Endodermal cell (in vitro differentiated cells): Measurements from ENCODE around the gene TUBE1. TPM values are rescaled to one million over a fixed set of nuclear protein-coding genes. Genes with fewer than 3 reads are reported as not detected.
"Not testable (repeated sequence)": the region's sequence is repeated elsewhere in the genome, so short reads cannot be mapped to it uniquely, and the experiment has no call there.

Experiments used
- DNase-seq: peaks from one replicate; pipeline ENCODE4 v3.0.0-alpha.2; 2017
- H3K27ac ChIP-seq: 2 replicates; pipeline ENCODE4 v1.5.1; 2013; ENCODE audit warnings: mild to moderate bottlenecking, low read depth, low read length, moderate library complexity
- H3K27me3 ChIP-seq: 2 replicates; pipeline ENCODE4 v1.6.1; 2013; ENCODE audit warnings: mild to moderate bottlenecking, low read length, moderate library complexity; ENCODE audit not compliant: insufficient read depth, control insufficient read depth, poor library complexity, severe bottlenecking
- H3K36me3 ChIP-seq: 2 replicates; pipeline ENCODE4 v1.7.0; 2013; ENCODE audit warnings: mild to moderate bottlenecking, low read length, moderate library complexity; ENCODE audit not compliant: control insufficient read depth, insufficient read depth
- H3K4me1 ChIP-seq: one replicate; pipeline ENCODE4 v1.7.0; 2013; ENCODE audit warnings: low read length; ENCODE audit not compliant: control insufficient read depth, insufficient read depth
- H3K4me3 ChIP-seq: 2 replicates; pipeline ENCODE4 v1.5.1; 2013; ENCODE audit warnings: mild to moderate bottlenecking, low read length, moderate library complexity
- H3K9ac ChIP-seq: 2 replicates; pipeline ENCODE4 v1.6.1; 2013; ENCODE audit warnings: mild to moderate bottlenecking, low read length, moderate library complexity; ENCODE audit not compliant: poor library complexity, severe bottlenecking; ENCODE audit errors: extremely low read depth
- H3K9me3 ChIP-seq: 2 replicates; pipeline ENCODE4 v1.6.1; 2013; ENCODE audit warnings: mild to moderate bottlenecking, low read length, moderate library complexity; ENCODE audit not compliant: control insufficient read depth
- H3K27ac Mint-ChIP-seq: 2 replicates; pipeline ENCODE4 v1.8.0; 2020; ENCODE audit warnings: mixed read lengths
- H3K27me3 Mint-ChIP-seq: 2 replicates; pipeline ENCODE4 v1.8.0; 2021; ENCODE audit warnings: mild to moderate bottlenecking, mixed read lengths; ENCODE audit not compliant: insufficient read depth
- H3K36me3 Mint-ChIP-seq: 2 replicates; pipeline ENCODE4 v1.8.0; 2020; ENCODE audit warnings: low read depth, mixed read lengths
- H3K4me1 Mint-ChIP-seq: 2 replicates; pipeline ENCODE4 v1.8.0; 2020; ENCODE audit warnings: mixed read lengths
- H3K4me3 Mint-ChIP-seq: 2 replicates; pipeline ENCODE4 v1.8.0; 2020; ENCODE audit warnings: mild to moderate bottlenecking, moderate library complexity, mixed read lengths
- H3K9me3 Mint-ChIP-seq: 2 replicates; pipeline ENCODE4 v1.8.0; 2020; ENCODE audit warnings: mild to moderate bottlenecking, mixed read lengths
- WGBS, 2 experiments: methylation state at CpG; one replicate each; pipeline versions ENCODE4 v1.1.5 to v1.1.7; 2013; ENCODE audit warnings: missing lambda C conversion rate in 2 of 2, mixed read lengths in 1 of 2; ENCODE audit not compliant: insufficient coverage in 1 of 2, insufficient read length in 1 of 2; 5-methylcytosine and 5-hydroxymethylcytosine counted together
- total RNA-seq, 2 donors: library from RNA; stranded (reverse); fragmentation: NEBNext Ultra II Directional in 1 of 2; extraction: Animal tissue kit (Norgen Biotek cat#: 25700) in 1 of 2; gene quantifications; 2 replicates in 1 of 2; 3 replicates in 1 of 2; pipeline ENCODE4 v1.2.1, GENCODE V29; 2021
- TF ChIP-seq, protein P1 (sequence below): fragments of 200-600 bp; sonication (generic); conservative IDR thresholded peaks from 2 replicates; pipeline ENCODE4 v1.5.0; 2021; ENCODE audit warnings: antibody characterized with exemption, mild to moderate bottlenecking

TUBE1 gene
- total RNA-seq, 2 donors from 2014 or later, result 27.7 to 40.2 TPM

DNA sequence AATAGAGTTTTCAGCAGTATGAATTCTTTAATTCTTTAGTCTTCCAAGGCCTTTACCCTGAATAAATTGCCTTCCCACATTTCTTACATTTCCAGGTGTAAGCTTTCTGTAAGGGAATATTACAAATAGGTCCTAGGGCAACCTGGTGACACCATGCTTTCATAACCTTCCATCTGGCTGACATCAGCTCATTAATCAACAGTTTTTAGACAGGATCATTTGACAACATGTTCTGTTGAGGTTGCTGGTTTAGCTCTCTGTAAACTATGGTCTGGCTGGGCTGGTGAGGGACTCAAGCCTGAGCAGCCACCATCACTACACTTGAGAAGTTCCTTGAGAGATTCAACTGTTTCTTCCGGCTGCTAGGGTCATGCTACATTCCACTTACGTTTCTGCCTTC is 19.3 kb upstream of the TUBE1 start:
- peaks cover 3% of the 10 kb centered on the region for H3K36me3 Mint-ChIP-seq
- 90% methylated on average over 2 of the region's 2 CpGs; no CpG with 5 or more reads in 1 of the 2 experiments for WGBS, 2 experiments

DNA sequence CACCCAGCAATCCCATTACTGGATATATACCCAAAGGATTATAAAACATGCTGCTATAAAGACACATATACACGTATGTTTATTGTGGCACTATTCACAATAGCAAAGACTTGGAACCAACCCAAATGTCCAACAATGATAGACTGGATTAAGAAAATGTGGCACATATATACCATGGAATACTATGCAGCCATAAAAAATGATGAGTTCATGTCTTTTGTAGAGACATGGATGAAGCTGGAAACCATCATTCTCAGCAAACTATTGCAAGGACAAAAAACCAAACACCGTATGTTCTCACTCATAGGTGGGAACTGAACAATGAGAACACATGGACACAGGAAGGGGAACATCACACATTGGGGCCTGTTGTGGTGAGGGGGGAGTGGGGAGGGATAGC is 18.7 kb upstream of the TUBE1 start:
- not testable (repeated sequence) for H3K4me3 ChIP-seq, H3K9ac ChIP-seq, H3K36me3 Mint-ChIP-seq, H3K4me1 ChIP-seq, H3K27ac ChIP-seq, H3K27ac Mint-ChIP-seq, H3K36me3 ChIP-seq, H3K4me3 Mint-ChIP-seq, H3K27me3 ChIP-seq, H3K27me3 Mint-ChIP-seq, H3K9me3 ChIP-seq, DNase-seq
- H3K4me1 Mint-ChIP-seq, result peaks cover 18% of the 10 kb centered on the region
- peaks cover 11% of the 10 kb centered on the region for H3K9me3 Mint-ChIP-seq
- WGBS, 2 experiments, result no CpG with 5 or more reads among the region's 2 CpGs

More for the DNA sequence above, 19.3 kb upstream of the TUBE1 start:
- Mint-ChIP-seq H3K4me1 (peaks cover 14% of the 10 kb centered on the region), H3K27ac (no peak overlapping the region), H3K4me3 (no peak overlapping the region), H3K9me3 (peaks cover 11% of the 10 kb centered on the region), H3K27me3 (no peaks in the 10 kb centered on the region)
- no peak overlapping the region for H3K27ac ChIP-seq
- no peaks in the 10 kb centered on the region for H3K27me3 ChIP-seq
- no peak overlapping the region for H3K4me3 ChIP-seq
- no peaks in the 10 kb centered on the region for H3K36me3 ChIP-seq
- DNase-seq, result no peak
- TF ChIP-seq, protein P1, sequence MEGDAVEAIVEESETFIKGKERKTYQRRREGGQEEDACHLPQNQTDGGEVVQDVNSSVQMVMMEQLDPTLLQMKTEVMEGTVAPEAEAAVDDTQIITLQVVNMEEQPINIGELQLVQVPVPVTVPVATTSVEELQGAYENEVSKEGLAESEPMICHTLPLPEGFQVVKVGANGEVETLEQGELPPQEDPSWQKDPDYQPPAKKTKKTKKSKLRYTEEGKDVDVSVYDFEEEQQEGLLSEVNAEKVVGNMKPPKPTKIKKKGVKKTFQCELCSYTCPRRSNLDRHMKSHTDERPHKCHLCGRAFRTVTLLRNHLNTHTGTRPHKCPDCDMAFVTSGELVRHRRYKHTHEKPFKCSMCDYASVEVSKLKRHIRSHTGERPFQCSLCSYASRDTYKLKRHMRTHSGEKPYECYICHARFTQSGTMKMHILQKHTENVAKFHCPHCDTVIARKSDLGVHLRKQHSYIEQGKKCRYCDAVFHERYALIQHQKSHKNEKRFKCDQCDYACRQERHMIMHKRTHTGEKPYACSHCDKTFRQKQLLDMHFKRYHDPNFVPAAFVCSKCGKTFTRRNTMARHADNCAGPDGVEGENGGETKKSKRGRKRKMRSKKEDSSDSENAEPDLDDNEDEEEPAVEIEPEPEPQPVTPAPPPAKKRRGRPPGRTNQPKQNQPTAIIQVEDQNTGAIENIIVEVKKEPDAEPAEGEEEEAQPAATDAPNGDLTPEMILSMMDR, result no peak
- peaks cover 10% of the 10 kb centered on the region for H3K9me3 ChIP-seq
- peaks cover 9% of the 10 kb centered on the region for H3K4me1 ChIP-seq
- no peak overlapping the region for H3K9ac ChIP-seq

DNA sequence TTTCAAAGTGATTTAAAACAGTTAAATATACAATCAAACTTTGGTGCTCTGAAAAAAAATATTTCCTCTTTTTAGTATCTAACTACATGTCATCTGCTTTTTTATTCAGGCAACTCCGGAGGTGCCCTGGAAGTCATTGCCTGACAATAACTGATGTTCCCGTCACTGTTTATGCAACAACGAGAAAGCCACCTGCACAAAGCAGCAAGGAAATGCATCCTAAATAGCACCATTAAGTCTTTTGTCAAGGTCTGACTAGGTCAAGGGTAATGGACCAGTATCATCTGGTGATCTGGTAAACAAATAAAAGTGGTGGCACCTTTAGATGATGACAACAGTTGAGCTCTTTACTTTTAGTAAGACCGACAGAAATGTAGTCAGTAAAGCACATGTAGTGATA is 13.3 kb upstream of the TUBE1 start:
- peaks cover 13% of the 10 kb centered on the region for H3K4me1 ChIP-seq
- Mint-ChIP-seq H3K4me3 (no peak overlapping the region), H3K36me3 (peaks cover 3% of the 10 kb centered on the region), H3K27ac (peak overlapping the region; percentile 41), H3K4me1 (peaks cover 31% of the 10 kb centered on the region), H3K27me3 (no peaks in the 10 kb centered on the region), H3K9me3 (peaks cover 5% of the 10 kb centered on the region)
- no peak overlapping the region for H3K27ac ChIP-seq
- H3K4me3 ChIP-seq, result no peak overlapping the region
- no peaks in the 10 kb centered on the region for H3K27me3 ChIP-seq
- peaks cover 9% of the 10 kb centered on the region for H3K9me3 ChIP-seq
- no peak overlapping the region for H3K9ac ChIP-seq
- H3K36me3 ChIP-seq, result no peaks in the 10 kb centered on the region
- 59 to 73% methylated on average over 3 to 4 of the region's 4 CpGs for WGBS, 2 experiments
- TF ChIP-seq, protein P1, result no peak
- DNase-seq, result no peak

DNA sequence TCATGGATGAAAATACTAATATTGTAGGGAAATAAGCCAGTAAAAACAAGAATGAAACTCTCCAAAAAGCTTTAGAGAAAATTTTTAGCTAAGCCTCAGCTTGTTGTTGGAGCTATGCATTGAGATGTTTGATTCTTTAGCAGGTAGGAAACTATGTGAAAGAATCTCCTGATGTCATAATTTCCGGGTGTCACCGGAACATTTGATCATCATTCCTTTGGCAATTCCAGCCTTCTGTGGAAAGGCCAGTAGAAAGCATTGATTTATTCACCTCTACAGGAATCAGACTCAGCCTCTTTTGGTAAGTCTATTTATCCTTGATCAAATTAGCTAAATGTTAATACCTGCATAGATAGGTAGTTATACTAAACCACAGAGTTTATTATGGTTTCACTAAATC is 9.6 kb upstream of the TUBE1 start:
- Histone ChIP-seq H3K9me3 (no peaks in the 10 kb centered on the region), H3K36me3 (no peaks in the 10 kb centered on the region), H3K27ac (no peak overlapping the region), H3K4me3 (no peak overlapping the region), H3K4me1 (peaks cover 17% of the 10 kb centered on the region), H3K9ac (no peak overlapping the region), H3K27me3 (no peaks in the 10 kb centered on the region)
- peaks cover 41% of the 10 kb centered on the region for H3K4me1 Mint-ChIP-seq
- no peaks in the 10 kb centered on the region for H3K36me3 Mint-ChIP-seq
- DNase-seq, result no peak
- H3K27me3 Mint-ChIP-seq, result no peaks in the 10 kb centered on the region
- H3K9me3 Mint-ChIP-seq, result no peaks in the 10 kb centered on the region
- 93 to 100% methylated on average over 2 of the region's 2 CpGs for WGBS, 2 experiments
- H3K27ac Mint-ChIP-seq, result no peak overlapping the region
- TF ChIP-seq, protein P1, result no peak
- H3K4me3 Mint-ChIP-seq, result no peak overlapping the region
